AG10803 (cell line): ENCODE data around the gene VIT.

ENCODE experiments used
- DNase-seq: peaks from one replicate; pipeline ENCODE4 v3.0.0; 2010; ENCODE audit warnings: low read depth
- H3K4me3 ChIP-seq: 2 replicates; pipeline ENCODE4 v1.5.1; 2011; ENCODE audit warnings: mild to moderate bottlenecking, low read length, control low read depth
- TF ChIP-seq, protein P1 (sequence below): conservative IDR thresholded peaks from 2 replicates; pipeline ENCODE4 v1.5.1; 2011; ENCODE audit warnings: mild to moderate bottlenecking, low read length, control low read depth, inconsistent platforms

Gene VIT

DNA sequence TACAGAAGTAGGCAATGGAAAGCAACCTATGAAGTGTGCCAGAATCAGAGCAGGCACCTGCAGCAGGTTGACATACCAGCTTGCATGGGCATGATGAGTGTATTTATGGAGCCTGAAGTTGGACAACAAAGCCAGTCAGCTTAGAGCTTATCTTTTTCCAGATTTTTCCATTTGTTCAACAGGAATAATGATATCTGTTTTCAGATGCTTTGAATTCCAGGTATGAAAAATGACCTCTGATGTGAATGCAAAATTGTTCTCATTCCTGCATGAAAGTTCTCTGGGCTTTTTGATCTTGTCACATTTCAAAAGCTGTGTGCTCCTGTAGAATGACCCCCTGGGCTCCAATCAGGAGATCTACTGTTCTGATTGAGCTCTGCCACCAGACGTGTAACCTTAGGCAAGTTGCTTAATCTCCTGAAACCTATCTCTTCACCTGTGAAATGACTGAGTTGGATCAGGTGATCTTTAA is 38.2 kb upstream of the VIT start:
- H3K4me3 ChIP-seq, result no peak overlapping the region
- TF ChIP-seq, protein P1, sequence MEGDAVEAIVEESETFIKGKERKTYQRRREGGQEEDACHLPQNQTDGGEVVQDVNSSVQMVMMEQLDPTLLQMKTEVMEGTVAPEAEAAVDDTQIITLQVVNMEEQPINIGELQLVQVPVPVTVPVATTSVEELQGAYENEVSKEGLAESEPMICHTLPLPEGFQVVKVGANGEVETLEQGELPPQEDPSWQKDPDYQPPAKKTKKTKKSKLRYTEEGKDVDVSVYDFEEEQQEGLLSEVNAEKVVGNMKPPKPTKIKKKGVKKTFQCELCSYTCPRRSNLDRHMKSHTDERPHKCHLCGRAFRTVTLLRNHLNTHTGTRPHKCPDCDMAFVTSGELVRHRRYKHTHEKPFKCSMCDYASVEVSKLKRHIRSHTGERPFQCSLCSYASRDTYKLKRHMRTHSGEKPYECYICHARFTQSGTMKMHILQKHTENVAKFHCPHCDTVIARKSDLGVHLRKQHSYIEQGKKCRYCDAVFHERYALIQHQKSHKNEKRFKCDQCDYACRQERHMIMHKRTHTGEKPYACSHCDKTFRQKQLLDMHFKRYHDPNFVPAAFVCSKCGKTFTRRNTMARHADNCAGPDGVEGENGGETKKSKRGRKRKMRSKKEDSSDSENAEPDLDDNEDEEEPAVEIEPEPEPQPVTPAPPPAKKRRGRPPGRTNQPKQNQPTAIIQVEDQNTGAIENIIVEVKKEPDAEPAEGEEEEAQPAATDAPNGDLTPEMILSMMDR, result no peak
- no peak for DNase-seq

DNA sequence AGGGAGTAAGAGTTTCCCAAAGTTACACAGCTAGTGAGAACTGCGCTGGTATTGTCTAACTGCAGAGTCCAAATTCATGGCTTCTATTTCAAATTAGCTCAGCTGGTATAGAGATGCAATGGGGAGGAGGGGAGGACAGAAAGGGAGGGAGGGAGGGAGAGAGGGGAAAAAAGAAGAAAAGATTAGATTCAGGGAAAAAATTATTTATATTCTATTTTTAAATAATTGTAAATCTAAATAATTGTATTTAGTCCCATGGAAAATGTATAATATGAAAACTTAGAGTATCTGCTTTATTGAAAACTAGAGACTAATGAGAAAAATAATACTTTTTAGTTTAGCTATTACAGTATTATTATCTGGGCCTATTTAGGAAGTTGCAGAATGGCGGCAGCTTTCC is 37.3 kb upstream of the VIT start:
- TF ChIP-seq, protein P1, result no peak
- no peak for DNase-seq
- no peak overlapping the region for H3K4me3 ChIP-seq

DNA sequence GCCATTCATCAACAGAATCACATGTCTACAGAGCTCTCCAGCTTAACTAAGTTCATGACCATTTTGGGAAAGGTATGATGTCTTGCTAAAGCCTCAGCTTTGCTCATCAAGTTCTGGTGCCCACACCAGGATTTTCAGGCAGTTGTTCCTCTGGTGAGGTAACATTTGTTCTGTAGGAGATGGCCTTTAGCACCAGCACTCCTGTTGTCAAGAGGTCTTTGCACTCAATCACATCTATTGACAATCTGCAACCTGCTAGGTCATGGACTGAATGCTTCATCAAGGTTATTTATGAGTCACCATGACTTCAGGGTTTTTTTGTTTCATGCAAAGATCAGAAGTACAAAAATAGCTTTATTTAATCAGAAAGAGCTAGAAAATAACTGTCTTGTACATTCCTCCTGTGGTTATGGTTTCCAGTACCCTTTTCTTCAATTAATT is 36.6 kb upstream of the VIT start:
- TF ChIP-seq, protein P1, result no peak
- no peak overlapping the region for H3K4me3 ChIP-seq
- peak; percentile 21 for DNase-seq

DNA sequence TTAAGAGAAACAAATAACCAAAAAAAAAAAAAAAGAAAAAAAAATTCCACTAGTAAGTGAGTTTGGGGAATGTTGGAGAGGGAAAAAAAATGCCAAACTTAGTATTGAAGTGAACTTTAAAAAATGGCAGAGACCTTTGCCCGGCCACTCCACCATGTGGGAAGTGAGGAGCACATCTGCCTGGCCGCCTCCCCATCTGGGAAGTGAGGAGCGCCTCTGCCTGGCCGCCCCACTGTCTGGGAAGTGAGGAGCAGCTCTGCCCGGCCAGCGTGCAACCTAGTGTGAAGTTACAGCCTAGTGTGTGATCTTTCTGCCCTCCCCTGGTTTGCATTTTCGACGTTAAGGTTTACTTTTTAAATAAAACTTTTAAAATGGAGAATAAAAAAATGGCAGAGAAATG is 33.9 kb upstream of the VIT start:
- no peak overlapping the region for H3K4me3 ChIP-seq
- TF ChIP-seq, protein P1, result no peak
- DNase-seq, result no peak

DNA sequence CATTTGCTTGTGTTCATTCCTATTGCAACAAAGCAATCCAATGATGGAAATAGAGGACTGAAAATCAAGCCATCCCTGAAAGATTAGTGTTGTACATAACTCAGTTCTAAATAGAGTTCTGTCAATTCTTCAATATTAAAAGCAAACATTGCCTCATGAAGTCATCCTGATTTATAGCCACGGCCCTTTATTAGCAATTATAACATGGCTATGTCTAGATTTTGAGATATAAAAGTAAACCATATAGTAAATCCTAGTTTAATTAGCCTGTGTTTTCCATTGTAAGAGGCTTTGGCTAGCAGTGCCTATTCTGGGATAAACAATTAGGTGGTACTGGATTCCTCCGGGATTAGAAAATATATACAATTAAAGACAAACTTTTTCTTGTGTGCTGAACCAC is 33.2 kb upstream of the VIT start:
- DNase-seq, result no peak
- TF ChIP-seq, protein P1, result no peak
- H3K4me3 ChIP-seq, result no peak overlapping the region

DNA sequence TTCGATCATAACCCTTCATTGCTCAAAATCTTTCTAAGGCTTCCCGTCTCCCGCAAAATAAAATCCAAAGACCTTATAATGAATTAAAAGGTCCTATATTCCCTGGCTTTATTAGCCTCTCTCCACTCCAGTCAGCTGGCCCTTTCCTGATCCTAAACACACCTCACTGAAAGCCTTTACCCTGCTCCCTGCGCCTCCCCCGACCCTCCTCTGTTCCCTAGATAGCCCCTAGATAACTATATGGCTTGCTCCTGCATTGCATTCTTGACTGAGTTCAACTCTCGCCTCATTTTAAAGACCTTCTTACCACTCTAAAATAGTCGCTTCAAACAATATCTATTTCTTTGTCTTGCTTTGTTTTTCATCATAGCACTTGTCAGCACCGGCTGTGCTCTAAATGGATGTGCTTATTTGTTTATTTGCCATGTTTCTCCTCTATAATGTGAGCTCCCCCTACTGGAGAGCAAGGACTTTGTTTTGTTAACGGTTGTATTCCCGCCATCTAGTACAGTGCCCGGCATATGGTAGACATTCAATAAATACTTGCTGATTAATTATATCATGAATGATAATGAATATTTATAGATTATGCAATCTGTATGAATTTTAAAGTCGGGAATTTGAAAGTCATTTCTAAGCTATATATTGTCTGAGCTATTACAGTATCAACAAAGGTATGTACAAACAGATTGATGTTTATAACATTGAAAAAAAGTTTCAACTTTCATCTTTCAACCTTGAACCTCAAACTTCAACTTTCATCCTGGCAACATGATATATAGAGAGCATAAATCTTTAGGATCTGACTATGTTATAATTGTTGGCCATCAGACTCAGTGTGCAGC is 32.4 kb upstream of the VIT start:
- no peak overlapping the region for H3K4me3 ChIP-seq
- TF ChIP-seq, protein P1, result peak; percentile 86
- DNase-seq, result peak; percentile 90

DNA sequence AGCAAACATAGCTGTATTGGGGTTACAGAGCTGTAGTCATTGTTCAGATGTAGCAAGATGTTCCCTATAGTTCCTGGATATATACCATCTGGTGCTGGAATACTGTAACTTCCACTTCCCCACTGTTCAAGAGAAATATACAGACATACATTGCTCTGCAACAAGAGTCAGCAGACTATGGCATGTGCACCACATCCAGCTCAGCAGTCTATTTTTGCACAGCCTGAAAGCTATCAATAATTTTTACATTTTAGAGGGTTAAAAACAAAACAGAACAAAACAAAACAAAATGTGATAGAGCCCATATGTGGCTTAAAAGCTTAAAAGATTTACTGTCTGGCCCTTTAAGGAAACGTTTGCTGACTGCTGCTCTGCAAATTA is 31.8 kb upstream of the VIT start:
- H3K4me3 ChIP-seq, result no peak overlapping the region
- DNase-seq, result no peak
- TF ChIP-seq, protein P1, result no peak
